HepG2 (cell line): ENCODE results near the gene BRI3BP. TPM values are rescaled to one million over a fixed set of nuclear protein-coding genes. Genes with fewer than 3 reads are reported as not detected.

Experiments used
- ATAC-seq: fragments of 200-7000 bp; cut with Tn5 transposase; 3 replicates; pipeline ENCODE4 v1.9.1; 2020; ENCODE audit warnings: mild to moderate bottlenecking, moderate library complexity
- BruUV-seq: library from RNA; stranded (reverse); fragments of 400-500 nt; replicated peaks from 2 replicates; lab custom pipeline; 2021; lab: Mats Ljungman, UMichigan
- CTCF ChIA-PET: fragments of 300-600 bp; formaldehyde crosslinking; extraction: SDS; loops from one replicate; lab custom pipeline; 2021; ENCODE audit warnings: low total read pairs, inconsistent platforms, low intra/inter-chr PET ratio; lab: Yijun Ruan, JAX
- POLR2A ChIA-PET: fragments of 350-600 bp; sonication (Branson Sonifier 250); formaldehyde crosslinking; loops from one replicate; lab custom pipeline; 2020; ENCODE audit warnings: antibody characterized with exemption, inconsistent platforms; lab: Yijun Ruan, JAX
- DNase-seq: peaks from one replicate; pipeline ENCODE4 v3.0.0-alpha.2; 2015; ENCODE audit warnings: low spot score
- FAIRE-seq: peaks from 3 replicates; lab custom pipeline; 2011; peaks lifted over from hg19 to GRCh38; lab: Jason Lieb, UNC
- H2AFZ ChIP-seq: one replicate; pipeline ENCODE4 v1.6.1; 2011; ENCODE audit warnings: low read length, inconsistent platforms
- H3K27ac ChIP-seq: fragments of 300-600 bp; 3 replicates; pipeline ENCODE4 v1.8.0; 2011; ENCODE audit warnings: mixed run types, mild to moderate bottlenecking, mixed read lengths, low read length, inconsistent platforms; ENCODE audit not compliant: insufficient read depth; ENCODE audit errors: extremely low read length
- H3K27me3 ChIP-seq, 2 experiments: fragments of 200-600 bp in 1 of 2; 2 replicates in 1 of 2; 3 replicates in 1 of 2; pipeline versions ENCODE4 v1.6.0 to v1.8.0; 2011; ENCODE audit warnings: low read length in 2 of 2, mild to moderate bottlenecking in 2 of 2, moderate library complexity in 2 of 2, inconsistent platforms in 1 of 2; ENCODE audit not compliant: insufficient read depth in 2 of 2, control insufficient read depth in 1 of 2
- H3K36me3 ChIP-seq, 2 experiments: fragments of 200-600 bp in 1 of 2; replicated peaks in 1 of 2; 2 replicates in 1 of 2; 3 replicates in 1 of 2; pipeline versions ENCODE4 v1.5.1 to v1.8.0; 2011; ENCODE audit warnings: low read length in 2 of 2, inconsistent platforms in 1 of 2; ENCODE audit not compliant: insufficient read depth in 2 of 2, control insufficient read depth in 1 of 2
- H3K4me1 ChIP-seq: 2 replicates; pipeline ENCODE4 v1.5.1; 2012; ENCODE audit warnings: low read length, inconsistent platforms; ENCODE audit not compliant: insufficient read depth
- H3K4me2 ChIP-seq: 2 replicates; pipeline ENCODE4 v1.6.0; 2011; ENCODE audit warnings: low read depth, low read length, inconsistent platforms
- H3K4me3 ChIP-seq, 3 experiments: fragments of 200-600 bp in 1 of 3; sonication (generic), shearing (Covaris generic) in 1 of 3; replicated peaks in 1 of 3; 2 replicates each; pipeline ENCODE4 v1.5.1; 2011 to 2016; ENCODE audit warnings: low read length in 3 of 3, inconsistent platforms in 2 of 3, low read depth in 2 of 3, mild to moderate bottlenecking in 2 of 3, control low read depth in 1 of 3, mixed read lengths in 1 of 3; ENCODE audit not compliant: insufficient read depth in 1 of 3
- H3K79me2 ChIP-seq: one replicate; pipeline ENCODE4 v1.6.1; 2011; ENCODE audit warnings: low read length, inconsistent platforms; ENCODE audit not compliant: insufficient read depth
- H3K9ac ChIP-seq: 2 replicates; pipeline ENCODE4 v1.6.0; 2011; ENCODE audit warnings: mild to moderate bottlenecking, low read depth, low read length, inconsistent platforms; ENCODE audit not compliant: insufficient read depth
- H3K9me3 ChIP-seq: 2 replicates; pipeline ENCODE4 v1.5.1; 2012; ENCODE audit warnings: mild to moderate bottlenecking, low read length
- H4K20me1 ChIP-seq: 2 replicates; pipeline ENCODE4 v1.6.0; 2011; ENCODE audit warnings: inconsistent platforms, mild to moderate bottlenecking, low read length, moderate library complexity; ENCODE audit not compliant: insufficient read depth
- DNMT1 ChIP-seq: sonication (generic); formaldehyde crosslinking; IDR thresholded peaks from 2 replicates; pipeline ENCODE4 v1.5.1; 2020; ENCODE audit warnings: mild to moderate bottlenecking, missing genetic modification reagents
- GATAD1 ChIP-seq: IDR thresholded peaks from 2 replicates; pipeline ENCODE4 v1.6.1; 2016; ENCODE audit warnings: missing genetic modification reagents, missing compliant biosample characterization
- ISL2 ChIP-seq: sonication (generic); formaldehyde crosslinking; IDR thresholded peaks from 2 replicates; pipeline ENCODE4 v1.5.0; 2020; ENCODE audit warnings: missing genetic modification reagents
- JUND ChIP-seq: sonication (generic); formaldehyde crosslinking; IDR thresholded peaks from 2 replicates; pipeline ENCODE4 v1.8.0; 2022; ENCODE audit warnings: mild to moderate bottlenecking, missing genetic modification reagents
- LCORL ChIP-seq, 2 experiments: fragments of 450-650 bp in 1 of 2; sonication (generic) in 1 of 2; formaldehyde crosslinking in 1 of 2; IDR thresholded peaks; 2 replicates each; pipeline versions ENCODE4 v1.5.0 to v1.6.1; 2017 to 2020; ENCODE audit warnings: antibody characterized with exemption in 1 of 2, missing genetic modification reagents in 1 of 2
- MXD4 ChIP-seq: IDR thresholded peaks from 2 replicates; pipeline ENCODE4 v1.6.1; 2016; ENCODE audit warnings: mild to moderate bottlenecking, missing biosample characterization, missing genetic modification reagents
- NR3C1 ChIP-seq: sonication (generic); formaldehyde crosslinking; IDR thresholded peaks from 2 replicates; pipeline ENCODE4 v1.4.0; 2020; ENCODE audit warnings: missing genetic modification reagents
- RARG ChIP-seq: sonication (generic); formaldehyde crosslinking; IDR thresholded peaks from 2 replicates; pipeline ENCODE4 v1.4.0; 2020; ENCODE audit warnings: low read depth, mild to moderate bottlenecking, missing genetic modification reagents
- TCF12 ChIP-seq, 2 experiments: fragments of 450-650 bp in 1 of 2; sonication (generic) in 1 of 2; formaldehyde crosslinking in 1 of 2; IDR thresholded peaks; 2 replicates each; pipeline versions ENCODE4 v1.6.1 to v1.8.0; 2017 to 2022; ENCODE audit warnings: antibody characterized with exemption in 1 of 2, mild to moderate bottlenecking in 1 of 2, missing genetic modification reagents in 1 of 2, moderate library complexity in 1 of 2
- TOE1 ChIP-seq: sonication (generic); formaldehyde crosslinking; IDR thresholded peaks from 2 replicates; pipeline ENCODE4 v1.4.0; 2020; ENCODE audit warnings: mild to moderate bottlenecking, missing genetic modification reagents
- ZIK1 ChIP-seq: sonication (generic); formaldehyde crosslinking; IDR thresholded peaks from 2 replicates; pipeline ENCODE4 v1.5.0; 2020; ENCODE audit warnings: mild to moderate bottlenecking, low read depth, missing genetic modification reagents, borderline replicate concordance
- ZNF17 ChIP-seq: sonication (generic); formaldehyde crosslinking; IDR thresholded peaks from 2 replicates; pipeline ENCODE4 v1.5.0; 2020; ENCODE audit warnings: mild to moderate bottlenecking, missing genetic modification reagents
- ZNF296 ChIP-seq: sonication (generic); formaldehyde crosslinking; conservative IDR thresholded peaks from 2 replicates; pipeline ENCODE4 v1.5.0; 2020; ENCODE audit warnings: mild to moderate bottlenecking, missing genetic modification reagents
- ZNF34 ChIP-seq: sonication (generic); formaldehyde crosslinking; IDR thresholded peaks from 2 replicates; pipeline ENCODE4 v1.4.0; 2020; ENCODE audit warnings: mild to moderate bottlenecking, missing genetic modification reagents, borderline replicate concordance
- ZNF605 ChIP-seq: sonication (generic); formaldehyde crosslinking; IDR thresholded peaks from 2 replicates; pipeline ENCODE4 v1.8.0; 2022; ENCODE audit warnings: mild to moderate bottlenecking, missing genetic modification reagents
- ZNF790 ChIP-seq: sonication (generic); formaldehyde crosslinking; IDR thresholded peaks from 2 replicates; pipeline ENCODE4 v1.8.0; 2022; ENCODE audit warnings: missing genetic modification reagents, mild to moderate bottlenecking, borderline replicate concordance
- WGBS: methylation state at CpG from one replicate; pipeline ENCODE4 v1.1.6; 2017; ENCODE audit warnings: low lambda C conversion rate; 5-methylcytosine and 5-hydroxymethylcytosine counted together
- in situ Hi-C: cut with HindIII; loops from 2 replicates; pipeline ENCODE4 v1.10.0; 2017; ENCODE audit warnings: low pct_unique_long_range_greater_than_20kb; ENCODE audit not compliant: extremely low pct_ligation_motif_present
- intact Hi-C: fragments of 100-400 bp; cut with micrococcal nuclease; formaldehyde crosslinking; loops from one replicate; pipeline ENCODE4 v1.10.0; 2022; ENCODE audit not compliant: unreplicated experiment
- polyA plus RNA-seq, 8 experiments: library from polyadenylated mRNA; depleted of rRNA in 3 of 8; stranded (reverse) in 7 of 8; unstranded in 1 of 8; fragments of >200 nt; fragmentation: Illumina TruSeq in 4 of 8; extraction: Trizol in 4 of 8; gene quantifications; 2 replicates each; pipeline versions ENCODE4 v1.2.1 to v1.2.3, GENCODE V29; 2011 to 2016; ENCODE audit warnings: low read depth in 4 of 8, missing spikeins in 1 of 8, mixed read lengths in 1 of 8; ENCODE audit not compliant: insufficient read depth in 1 of 8
- total RNA-seq, 5 experiments: library from RNA; depleted of rRNA; stranded (reverse); fragments of >200 nt; fragmentation: Illumina TruSeq; extraction: Trizol; gene quantifications; 2 replicates each; pipeline ENCODE4 v1.2.3, GENCODE V29; 2016; ENCODE audit warnings: low read depth in 1 of 5
- TF ChIP-seq, protein P1 (sequence below): IDR thresholded peaks from 2 replicates; pipeline ENCODE4 v1.6.1; 2016; ENCODE audit warnings: low read depth, borderline replicate concordance
- TF ChIP-seq, protein P2 (sequence below): sonication (generic); formaldehyde crosslinking; IDR thresholded peaks from 2 replicates; pipeline ENCODE4 v1.4.0; 2020; ENCODE audit warnings: missing genetic modification reagents, borderline replicate concordance

The BRI3BP gene
- total and polyA plus RNA-seq, 2 of the 13 experiments (the other 11 are each of a cell fraction or from before 2014, with no cell fraction given), result 7.5 to 21.1 TPM

GRCh38 chr12:124947561-124948398 lies 45.7 kb upstream of the BRI3BP start:
- intact Hi-C loops, result no loop called here
- ATAC-seq, result no peak; the same call in 2 of the 3 replicates

More at GRCh38 chr12:124947561-124948398, 45.7 kb upstream of the BRI3BP start:
- WGBS, result 96% methylated on average over 12 of the region's 20 CpGs
- in situ Hi-C loops, result no loop called here
- Histone ChIP-seq H3K4me2 (no peak overlapping the region), H2AFZ (no peak overlapping the region), H3K4me3 (no peak overlapping the region), H3K36me3 (peaks cover 13 to 36% of the 10 kb centered on the region in 2 experiments; a peak in 4 of 5 replicates), H4K20me1 (no peaks in the 10 kb centered on the region), H3K9me3 (no peaks in the 10 kb centered on the region), H3K27me3 (no peaks in the 10 kb centered on the region)
- FAIRE-seq, result no peak
- CTCF ChIA-PET, result no interaction called here
- TF ChIP-seq RARG (no peak), ZNF34 (CRISPR knock-in tag) (no peak), LCORL (IDR thresholded peaks at IDR 0.05) (no peak), LCORL (CRISPR knock-in tag; IDR thresholded peaks at IDR 0.05) (no peak), GATAD1 (no peak), TOE1 (CRISPR knock-in tag) (no peak), ZIK1 (no peak), MXD4 (CRISPR knock-in tag) (no peak), NR3C1 (CRISPR knock-in tag) (no peak), TCF12 (IDR thresholded peaks at IDR 0.05) (no peak), TCF12 (CRISPR knock-in tag; IDR thresholded peaks at IDR 0.05) (no peak), ZNF605 (no peak), JUND (no peak), ZNF790 (no peak), ISL2 (CRISPR knock-in tag) (no peak), ZNF296 (CRISPR knock-in tag) (no peak), ZNF17 (no peak), DNMT1 (CRISPR knock-in tag) (no peak)
- TF ChIP-seq, protein P1, sequence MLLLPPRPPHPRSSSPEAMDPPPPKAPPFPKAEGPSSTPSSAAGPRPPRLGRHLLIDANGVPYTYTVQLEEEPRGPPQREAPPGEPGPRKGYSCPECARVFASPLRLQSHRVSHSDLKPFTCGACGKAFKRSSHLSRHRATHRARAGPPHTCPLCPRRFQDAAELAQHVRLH (CRISPR knock-in tag), result no peak
- TF ChIP-seq, protein P2, sequence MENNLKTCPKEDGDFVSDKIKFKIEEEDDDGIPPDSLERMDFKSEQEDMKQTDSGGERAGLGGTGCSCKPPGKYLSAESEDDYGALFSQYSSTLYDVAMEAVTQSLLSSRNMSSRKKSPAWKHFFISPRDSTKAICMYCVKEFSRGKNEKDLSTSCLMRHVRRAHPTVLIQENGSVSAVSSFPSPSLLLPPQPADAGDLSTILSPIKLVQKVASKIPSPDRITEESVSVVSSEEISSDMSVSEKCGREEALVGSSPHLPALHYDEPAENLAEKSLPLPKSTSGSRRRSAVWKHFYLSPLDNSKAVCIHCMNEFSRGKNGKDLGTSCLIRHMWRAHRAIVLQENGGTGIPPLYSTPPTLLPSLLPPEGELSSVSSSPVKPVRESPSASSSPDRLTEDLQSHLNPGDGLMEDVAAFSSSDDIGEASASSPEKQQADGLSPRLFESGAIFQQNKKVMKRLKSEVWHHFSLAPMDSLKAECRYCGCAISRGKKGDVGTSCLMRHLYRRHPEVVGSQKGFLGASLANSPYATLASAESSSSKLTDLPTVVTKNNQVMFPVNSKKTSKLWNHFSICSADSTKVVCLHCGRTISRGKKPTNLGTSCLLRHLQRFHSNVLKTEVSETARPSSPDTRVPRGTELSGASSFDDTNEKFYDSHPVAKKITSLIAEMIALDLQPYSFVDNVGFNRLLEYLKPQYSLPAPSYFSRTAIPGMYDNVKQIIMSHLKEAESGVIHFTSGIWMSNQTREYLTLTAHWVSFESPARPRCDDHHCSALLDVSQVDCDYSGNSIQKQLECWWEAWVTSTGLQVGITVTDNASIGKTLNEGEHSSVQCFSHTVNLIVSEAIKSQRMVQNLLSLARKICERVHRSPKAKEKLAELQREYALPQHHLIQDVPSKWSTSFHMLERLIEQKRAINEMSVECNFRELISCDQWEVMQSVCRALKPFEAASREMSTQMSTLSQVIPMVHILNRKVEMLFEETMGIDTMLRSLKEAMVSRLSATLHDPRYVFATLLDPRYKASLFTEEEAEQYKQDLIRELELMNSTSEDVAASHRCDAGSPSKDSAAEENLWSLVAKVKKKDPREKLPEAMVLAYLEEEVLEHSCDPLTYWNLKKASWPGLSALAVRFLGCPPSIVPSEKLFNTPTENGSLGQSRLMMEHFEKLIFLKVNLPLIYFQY (CRISPR knock-in tag), result no peak
- TF ChIP-seq, all 625 proteins: peak for 0
- Histone ChIP-seq H3K4me1 (no peaks in the 10 kb centered on the region), H3K9ac (no peak overlapping the region), H3K27ac (no peak overlapping the region), H3K79me2 (no peaks in the 10 kb centered on the region)
- POLR2A ChIA-PET, result no interaction called here
- no TSS peak for BruUV-seq
- no peak for DNase-seq
